ENCODE measurements around the gene SLCO2A1.

SLCO2A1 gene

DNA sequence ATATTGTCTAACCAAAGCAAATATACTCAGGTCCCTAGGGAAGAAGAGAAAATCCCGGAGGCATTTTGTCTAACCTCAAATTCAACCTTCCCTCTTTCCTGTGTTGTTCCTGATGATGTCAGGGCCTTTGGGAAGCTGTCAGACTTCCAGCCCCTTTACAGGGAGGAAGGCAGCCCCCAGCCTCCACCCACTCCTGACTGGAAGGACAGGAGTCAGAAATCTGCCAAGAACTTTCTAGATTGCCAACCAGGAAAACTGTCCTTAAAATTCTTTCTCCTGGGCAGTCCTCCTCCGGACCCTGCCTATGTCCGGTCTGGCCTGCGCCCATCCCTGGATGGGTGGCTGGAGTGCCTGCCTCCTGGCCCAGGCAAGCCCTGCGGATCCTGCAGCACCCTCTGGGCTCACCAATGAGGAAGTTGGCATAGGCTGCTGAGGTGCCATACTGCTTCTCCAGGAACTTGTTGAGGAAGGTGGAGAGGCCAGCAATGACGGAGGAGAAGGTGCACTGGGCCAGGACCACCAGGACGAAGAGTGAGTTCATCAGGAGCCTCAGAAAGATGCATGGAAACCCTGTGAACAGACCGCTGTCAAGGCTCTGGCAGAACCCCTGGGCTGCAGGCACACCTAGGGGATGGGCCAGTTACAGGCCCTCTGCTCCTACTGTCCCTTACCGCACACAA lies 81.5 kb downstream of the SLCO2A1 start:
- ATAC-seq = no peak

DNA sequence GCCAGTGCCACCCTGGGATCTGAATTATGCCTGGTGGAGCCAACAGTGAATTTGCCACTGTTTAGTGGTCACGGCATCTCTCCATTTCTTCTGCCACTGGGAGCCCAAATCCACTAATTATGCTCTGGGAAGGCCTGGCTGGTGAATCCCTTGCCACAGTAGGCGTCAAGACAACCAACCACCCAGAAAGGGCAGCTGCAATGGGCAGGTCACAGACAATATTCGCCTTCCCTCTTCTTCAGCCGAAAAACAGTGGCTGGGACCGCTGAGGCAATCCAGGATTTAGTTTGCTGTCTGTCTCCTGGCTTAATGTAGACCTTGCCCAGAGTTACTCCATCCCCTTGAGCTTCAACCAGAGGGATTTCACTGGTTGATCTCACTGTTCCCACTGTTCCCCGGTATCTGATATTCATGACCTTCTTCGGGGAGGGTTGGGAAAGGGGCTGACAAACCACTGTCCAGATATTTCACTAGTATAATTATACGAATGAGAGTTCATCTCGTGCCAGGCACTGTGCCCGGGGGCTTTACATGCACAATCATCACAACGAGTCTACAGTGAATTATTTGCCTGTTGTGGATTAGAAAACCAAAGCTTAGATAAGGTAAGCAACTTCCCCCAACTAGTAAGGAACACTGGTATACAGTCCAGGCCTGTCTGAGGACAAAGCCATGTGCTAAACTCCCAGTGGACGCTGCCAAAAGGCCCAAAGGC lies 84.2 kb downstream of the SLCO2A1 start:
- ATAC-seq = no peak

DNA sequence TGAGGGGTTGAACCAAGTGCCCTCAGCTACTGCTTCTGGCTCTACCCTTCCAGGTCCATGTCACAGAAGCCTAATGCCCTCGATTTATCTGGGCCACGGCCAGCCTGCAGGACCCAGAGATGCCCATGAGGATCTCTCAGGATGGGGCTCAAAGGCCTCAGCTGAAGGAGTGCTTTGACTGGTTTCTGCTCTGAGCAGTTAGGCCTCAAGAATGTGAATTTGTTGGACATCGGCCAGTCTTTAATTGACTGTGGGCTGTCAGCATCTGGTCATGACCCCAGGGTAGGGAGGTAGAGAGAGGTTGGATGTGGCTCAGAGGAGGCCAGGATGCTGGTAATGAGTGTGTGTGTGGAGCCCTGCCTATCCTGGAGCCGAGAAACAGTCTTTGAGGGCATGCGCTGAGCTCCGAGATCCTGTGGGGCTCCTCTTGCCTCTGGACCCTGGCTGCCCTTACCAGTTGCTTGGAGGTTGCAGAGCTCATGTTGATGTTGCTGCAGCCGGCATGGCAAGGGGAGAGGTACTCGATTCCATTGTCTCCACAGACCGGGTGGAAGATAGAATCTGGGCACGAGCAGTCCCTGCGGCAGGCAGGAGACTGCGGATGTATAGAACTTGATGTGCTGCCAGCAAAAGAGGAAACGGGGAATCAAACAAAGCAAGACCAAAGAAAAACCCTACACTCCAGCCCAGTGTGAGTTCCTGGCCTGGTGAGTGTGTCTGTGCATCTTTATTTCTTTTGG lies 84.9 kb downstream of the SLCO2A1 start:
- no peak for ATAC-seq

DNA sequence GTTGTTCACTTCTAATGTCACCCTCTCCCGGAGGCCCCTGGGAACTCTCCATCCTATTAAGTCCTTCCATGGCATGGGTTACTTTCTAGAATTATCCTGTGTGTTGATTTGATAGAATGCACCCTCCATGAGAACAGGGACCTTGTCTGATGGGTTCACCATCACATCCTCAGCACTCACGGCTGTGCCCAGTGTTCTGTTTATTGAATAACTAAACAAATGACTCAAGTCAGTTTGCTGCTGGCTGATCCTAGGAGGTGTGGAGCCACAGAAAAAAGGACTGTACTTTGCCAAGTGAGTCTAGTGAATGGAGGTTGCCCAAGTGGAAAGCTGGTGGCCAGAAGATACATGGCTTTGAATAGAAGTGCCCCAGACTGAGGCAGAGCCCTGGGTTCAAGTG lies 85.5 kb downstream of the SLCO2A1 start:
- ATAC-seq = no peak

DNA sequence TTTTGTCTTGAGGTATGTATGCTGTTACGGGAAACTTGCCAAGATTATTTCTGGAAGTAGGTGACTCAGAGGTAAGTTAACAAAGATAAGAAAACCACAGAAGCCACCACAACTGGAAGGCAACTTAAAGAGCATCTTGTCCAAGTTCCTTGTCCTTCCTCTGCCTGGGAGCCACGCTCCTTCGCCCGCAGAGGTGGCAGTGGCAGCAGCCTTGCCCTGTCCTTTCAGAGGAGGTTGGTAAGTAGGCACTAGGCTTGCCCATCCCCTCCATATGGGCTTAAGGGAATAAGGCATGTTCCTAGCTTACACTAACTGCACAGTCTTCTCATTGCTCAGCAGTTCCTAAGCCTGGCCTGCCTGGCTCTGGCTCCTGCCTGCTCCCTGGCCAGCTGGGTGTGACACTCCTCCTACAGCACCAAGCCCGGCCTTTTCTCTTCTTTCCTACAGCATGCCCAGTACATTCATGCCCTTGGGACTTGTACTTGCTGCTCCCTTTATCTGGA lies 86.0 kb downstream of the SLCO2A1 start:
- no peak for ATAC-seq

DNA sequence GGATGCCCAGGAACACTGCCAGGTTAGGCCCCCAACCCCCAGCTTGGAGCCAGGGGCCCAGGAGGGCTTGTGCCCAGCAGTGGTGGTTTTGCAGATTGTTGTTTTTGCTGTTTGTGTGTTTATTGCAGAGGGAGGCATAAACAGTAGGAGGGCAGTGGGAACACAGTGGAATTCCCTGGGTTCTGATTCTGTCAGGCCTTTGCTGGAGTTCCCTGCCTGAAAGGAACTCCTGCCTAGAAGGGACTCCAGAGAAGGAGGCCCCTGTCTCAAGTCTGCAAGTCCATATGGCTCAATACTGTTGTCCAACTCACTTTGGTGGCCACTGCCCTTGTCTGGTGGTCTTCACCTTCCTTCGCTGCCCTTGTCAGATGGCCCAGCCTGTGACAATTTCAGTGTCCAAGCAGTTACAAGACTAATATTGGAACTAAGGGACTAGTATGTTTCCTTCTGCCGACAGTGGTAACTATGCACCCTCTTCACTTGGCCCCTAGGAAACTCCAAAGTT lies 86.6 kb downstream of the SLCO2A1 start:
- ATAC-seq = no peak

DNA sequence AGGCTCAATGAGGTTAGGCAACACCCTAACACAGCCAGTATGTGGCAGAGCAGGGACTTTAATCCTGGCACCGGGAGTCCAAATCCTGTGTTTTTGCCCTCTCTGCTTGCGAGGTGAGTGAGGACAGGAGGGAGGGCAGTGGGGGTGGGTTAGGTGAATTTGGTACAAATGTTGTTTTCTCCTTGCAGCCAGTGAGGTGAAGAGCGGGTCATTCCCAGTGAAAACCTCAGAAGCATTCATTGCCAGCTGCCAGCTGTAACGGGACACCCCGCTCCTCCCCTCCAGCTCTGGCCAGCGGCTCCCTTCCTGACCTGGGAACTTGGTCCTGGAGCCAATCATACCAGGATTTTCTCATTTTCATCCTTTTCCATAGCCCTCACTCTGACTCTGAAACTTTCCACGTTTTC lies 88.3 kb downstream of the SLCO2A1 start:
- no peak for ATAC-seq

DNA sequence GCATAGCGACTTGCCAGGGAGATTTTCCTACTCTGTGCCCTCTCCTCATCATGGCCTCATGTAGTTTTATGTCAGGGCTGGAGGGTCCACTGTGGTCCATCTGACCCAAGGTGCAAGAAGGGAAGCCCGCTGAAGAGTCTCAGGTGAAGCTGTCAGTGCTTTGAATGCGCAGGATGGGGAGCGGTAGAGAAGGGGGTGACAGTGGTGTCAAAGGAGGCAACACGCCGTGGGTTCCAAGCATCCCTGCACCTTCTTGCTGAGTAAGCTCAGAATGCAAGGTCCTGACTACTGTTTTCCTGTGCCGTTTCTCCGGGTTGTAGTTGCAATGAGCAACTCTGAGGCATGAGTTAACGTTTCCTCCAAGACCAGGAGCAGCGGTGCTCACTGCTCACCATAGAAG lies 89.2 kb downstream of the SLCO2A1 start:
- ATAC-seq = no peak

DNA sequence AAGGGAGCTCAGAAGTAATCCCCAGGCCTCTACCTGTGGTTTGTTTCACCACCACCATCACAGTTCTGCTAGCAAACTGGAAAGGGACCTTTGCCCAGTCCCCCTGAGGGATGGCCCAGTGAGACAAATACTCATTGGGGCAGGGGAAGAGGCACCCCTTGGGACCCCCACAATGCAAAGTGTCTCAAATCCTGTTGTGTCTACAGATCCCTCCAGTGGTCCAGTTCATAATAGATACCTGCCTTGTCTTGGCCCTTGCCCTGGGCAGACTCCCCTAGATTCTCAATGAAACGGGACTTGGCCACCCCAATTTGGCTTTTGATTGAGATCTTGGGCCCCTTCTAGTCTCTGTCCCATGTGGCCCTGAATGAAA lies 90.3 kb downstream of the SLCO2A1 start:
- no peak for ATAC-seq

DNA sequence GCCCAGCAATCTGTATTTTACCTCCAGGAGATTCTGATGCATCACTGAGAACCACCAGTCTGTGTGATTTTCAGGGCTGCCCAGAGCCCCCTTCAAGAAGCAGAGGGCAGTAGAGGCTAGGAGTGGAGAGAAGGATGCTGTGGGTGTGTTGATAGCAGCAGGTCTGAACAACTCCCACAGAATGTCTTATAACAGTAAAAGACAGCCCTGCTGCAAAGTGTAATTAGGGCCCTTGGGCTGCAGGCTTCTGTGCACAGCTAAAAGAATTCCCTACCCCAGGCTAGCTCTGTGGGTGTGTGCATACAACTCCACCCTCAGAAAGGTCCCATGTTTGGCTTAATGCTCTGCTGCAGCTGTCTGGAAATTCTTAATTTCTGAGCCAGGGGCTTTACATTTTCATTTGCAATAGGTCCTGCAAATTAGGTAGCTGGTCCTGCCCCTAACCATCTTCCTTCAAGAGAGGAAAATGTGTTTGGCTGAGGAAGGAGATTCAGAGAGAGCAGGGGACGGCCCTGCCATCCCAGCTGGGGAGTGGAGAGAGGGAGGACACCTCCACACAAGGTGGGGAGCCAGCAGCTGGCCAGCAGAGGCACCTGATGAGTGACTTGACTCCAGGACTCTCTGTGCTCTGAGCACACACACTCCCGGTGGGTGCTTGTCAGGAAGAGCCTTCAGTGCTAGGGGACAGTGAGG lies 90.8 kb downstream of the SLCO2A1 start:
- ATAC-seq = no peak

DNA sequence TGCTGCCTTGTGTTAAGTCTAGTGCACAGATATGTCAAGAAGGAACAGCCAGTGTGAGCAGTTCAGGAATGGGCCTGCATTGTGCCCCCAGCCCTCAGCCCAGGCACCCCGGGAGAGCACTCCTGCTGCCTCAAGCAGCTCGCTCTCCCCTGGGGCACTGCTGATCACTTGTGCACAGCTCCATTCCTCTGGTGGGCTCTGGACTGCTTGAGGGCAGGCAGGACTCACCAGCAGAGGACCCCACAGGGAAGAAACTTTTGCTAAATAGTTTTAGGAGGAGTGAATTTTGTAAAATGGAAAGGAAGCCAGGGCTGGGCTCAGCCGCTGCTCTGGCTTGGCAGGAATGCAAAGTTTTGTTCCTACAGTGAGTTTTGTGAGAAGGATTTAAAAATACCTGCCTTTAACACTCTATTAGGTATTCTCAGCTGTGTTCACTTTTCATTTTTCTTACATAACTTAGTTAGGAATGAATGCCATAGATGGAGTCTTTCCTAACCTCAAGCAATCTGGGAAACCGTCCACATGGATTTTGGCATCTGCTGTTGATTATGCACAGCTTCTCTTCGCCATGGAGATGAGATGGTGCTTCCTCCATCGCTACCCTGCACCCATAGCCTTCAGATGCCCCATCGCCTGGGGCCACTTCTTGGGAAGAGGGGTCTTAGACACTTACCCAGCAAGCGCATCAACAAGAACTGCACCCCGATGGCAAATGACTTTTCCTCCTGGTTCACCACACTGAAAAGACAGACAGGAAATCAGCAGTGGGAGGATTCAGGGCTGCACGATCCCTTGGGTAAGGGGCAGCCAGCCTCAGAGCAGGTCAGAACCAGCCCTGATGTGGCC lies 91.7 kb downstream of the SLCO2A1 start:
- ATAC-seq = no peak

DNA sequence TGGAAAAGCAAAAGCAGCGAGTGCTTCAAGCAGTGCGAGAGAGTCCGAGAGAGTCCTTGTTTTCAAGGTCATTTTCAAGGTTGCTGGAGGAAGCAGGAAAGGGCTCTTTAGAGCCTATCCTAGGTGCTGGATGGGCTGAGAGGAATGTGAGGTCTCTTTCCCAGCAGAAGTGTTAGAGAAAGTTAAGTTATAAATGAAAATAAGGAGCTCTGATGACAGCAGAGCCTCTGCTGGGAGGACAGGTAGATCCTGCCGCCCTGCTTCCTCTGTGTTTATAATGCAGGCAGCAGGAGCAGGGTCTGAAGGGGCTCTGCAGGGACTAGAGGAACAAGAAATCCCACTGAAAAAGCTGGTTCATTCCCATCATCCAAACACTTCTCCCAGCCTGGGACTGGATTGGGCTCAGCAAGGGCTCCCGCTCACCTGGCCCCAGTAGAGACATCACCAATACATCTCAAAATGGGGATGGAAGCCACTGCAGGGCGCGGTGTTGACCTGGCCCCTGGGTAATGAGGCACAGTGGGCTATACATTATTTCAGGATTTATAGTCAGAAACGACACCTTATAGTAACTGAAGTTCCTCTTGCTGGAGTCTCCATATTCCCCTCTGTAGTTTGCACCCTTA lies 92.6 kb downstream of the SLCO2A1 start:
- no peak for ATAC-seq

DNA sequence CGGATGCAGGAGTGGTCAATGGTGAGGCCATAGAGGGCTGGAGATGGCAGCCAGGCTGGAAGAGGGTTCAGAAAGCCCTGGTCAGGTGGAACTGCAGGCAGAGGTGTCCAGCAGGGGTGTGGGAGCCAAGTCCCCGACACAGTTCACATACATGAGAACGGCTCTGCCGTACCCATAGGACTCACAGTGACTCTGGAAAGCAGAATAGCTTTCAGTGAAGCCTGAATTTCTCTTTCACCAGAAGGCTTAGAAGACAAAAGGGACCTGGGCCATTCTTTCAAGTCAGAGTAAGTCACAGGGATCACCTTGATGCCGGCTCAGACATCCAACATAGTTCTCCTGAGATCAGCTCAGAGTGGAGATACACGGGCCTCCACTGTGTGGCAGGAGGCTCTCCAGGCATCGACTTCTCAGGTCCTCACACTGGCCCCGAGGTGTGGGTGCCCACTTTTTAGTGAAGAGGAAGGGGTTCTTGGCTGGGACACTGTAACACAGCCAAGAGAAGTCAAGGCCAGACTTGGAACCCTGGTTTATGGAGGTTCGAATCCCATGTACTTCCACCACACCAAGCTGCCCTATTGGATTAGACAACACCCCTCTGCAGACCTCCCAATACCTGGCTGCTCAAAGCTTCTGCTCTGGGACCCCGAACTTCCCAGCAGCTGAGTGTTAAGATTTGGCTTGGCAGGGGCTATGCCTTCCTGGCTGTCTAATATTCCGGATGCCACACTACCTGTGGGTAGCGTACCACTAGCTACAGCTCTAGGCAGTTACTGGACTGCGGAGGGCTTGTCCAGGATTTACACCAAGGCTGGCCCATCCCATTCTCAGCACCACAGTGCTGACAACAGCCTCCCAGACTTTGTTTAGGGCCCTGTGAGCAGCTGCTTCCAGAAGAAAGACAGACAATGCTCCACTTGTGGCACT lies 93.6 kb downstream of the SLCO2A1 start:
- ATAC-seq = no peak

DNA sequence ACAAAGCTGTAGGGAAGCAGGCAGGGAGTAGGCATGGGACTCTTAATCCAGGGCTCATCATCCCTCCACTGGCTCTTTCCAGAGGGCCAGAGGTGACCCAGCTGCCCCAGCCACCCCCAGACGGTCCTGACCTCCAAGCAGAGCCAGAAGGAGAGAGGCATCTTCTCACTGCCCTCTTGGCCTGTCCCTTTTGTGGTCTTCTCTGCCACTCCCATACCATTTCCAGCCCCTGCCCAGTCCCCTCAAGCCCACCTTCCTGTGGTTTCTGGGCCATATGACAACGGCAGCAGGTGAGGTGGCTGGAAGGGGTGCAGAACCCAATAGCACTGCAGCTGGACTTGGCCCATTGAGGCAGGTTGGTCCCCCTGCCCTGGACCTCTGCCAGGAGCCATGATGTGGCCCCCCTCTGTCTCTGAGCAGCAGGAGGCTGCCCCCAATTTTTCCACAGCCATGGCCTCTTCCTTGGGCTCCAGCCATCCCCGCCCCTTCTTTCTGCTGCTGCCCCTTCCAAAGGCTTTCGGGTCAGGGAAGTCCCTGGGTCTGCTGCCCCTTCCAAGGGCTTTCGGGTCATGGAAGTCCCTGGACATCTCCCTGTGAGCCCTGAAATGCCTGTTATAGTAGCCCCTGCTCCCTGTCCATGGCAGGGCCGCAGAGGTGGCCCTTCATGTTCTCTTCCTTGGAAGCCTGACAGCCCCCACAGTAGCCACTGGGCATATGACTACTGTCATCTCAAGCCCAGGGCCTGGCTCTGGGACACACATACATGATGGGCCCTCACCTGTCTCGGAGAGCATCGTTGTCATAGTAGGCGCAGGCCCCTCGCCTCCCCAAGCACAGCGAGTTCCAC lies 94.5 kb downstream of the SLCO2A1 start:
- no peak for ATAC-seq

DNA sequence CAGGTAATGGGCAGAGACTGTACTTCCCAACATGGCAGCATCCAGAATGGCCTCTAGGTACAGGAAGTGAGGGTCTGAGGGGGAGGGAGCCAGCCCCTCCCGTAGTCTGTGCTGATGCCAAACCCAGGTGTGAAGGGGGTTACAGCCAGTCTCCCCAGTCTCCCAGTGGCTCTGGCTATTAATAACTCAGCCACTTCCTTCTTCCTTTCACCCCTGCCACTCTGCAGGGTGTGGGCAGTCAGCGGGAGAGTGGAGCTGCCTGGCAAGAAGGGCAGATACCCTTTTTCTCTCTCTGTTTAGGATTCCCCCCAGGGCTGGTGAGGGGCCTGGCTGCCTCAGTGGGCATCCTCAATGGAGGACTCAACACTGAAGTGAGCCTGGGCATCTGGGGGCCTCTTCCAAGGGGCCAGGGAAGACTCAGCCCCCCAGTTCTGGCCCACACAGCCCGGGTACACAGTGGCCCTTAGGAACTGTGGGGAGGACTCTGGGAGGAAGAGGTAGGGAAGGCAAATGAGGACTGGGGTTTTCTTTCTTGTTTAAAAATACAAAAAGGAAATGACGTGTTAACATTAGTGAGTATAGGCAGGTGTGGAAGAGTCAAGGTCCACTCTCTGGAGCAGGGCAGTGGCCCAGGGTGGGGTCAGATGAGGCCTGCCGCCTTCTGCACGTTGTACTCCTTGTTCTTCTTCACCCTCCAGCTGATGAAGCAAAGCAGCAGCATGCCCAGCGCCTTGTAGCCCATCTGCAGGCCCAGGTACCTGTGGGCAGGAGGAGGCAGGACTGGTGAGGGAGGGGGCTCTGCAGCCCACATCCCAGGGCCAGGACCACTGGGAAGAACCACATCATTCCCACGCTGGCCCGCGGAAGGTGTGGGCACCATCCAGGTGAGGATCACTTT lies 95.4 kb downstream of the SLCO2A1 start:
- ATAC-seq = no peak

DNA sequence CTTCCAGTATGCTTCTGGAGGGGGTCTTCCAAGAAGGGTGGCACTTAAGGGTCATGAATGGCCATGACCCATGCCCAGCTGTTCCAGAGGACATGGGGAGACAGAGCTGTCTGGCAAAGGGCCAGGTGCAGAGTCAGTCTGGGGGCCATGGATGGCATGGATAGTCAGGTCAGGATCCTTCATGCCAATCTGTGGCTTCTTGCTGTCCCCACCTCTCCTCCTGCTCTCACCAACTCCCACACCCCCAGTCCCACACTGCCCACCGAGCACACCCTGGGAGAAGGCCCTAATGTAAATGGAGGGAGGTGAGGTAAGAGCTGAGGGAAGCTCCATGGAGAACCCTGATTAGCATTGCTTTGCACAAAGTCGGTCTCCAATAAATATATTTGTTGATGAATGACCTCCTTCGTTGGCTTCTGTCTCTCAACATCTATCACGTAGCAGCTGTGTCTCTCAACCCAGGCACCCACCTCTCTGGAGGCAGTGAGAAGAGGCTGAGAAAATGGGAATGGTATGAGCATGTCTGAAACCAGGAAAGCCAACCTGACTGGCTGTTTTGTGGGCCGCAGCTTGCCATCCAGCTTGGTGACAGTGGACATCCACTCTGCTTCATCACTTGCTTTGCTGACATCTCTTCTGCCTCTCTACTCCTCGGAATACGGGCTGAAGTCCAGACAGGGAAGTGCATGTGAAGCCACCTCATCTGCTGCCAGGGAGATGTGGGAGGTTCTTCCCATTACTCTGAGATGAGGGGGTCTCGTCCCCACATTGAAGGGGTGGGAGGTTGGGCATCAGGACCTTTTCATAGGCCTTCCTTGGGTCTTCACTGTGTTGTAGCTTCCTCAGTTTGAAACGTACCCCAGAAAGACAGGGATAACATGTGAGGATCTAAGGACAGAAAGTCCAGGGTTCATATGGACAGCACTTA lies 96.4 kb downstream of the SLCO2A1 start:
- no peak for ATAC-seq

DNA sequence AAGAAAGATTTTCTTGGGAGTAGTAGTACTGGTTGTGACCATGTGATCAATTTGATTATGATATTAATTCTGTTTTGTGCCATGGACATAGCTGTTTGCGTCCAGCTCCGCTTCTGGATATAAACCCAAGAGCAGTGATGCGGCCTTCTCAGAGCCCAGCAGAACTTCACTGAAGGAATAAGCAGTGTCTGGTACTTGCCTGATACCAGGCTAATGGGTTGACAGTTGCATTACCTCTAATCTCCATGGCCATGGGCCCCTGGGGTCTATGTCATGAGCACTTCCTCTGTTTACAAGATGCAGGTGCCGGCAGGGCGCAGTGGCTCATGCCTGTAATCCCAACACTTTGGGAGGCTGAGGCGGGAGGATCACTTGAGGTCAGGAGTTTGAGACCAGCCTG lies 97.7 kb downstream of the SLCO2A1 start:
- no peak for ATAC-seq

Measured in activated CD4-positive, CD25-positive, alpha-beta regulatory T cell treated with anti-CD3 and anti-CD28 coated beads, Interleukin-2, amount 50 U/mL, for 24 hours (primary cell).